H1 (cell line): Measurements from ENCODE around the gene ZDHHC11.
"Not testable (repeated sequence)": the region's sequence is repeated elsewhere in the genome, so short reads cannot be mapped to it uniquely, and the experiment has no call there.

Experiments
- ATF2 ChIP-seq: IDR thresholded peaks from 2 replicates; pipeline ENCODE4 v1.6.1; 2012; ENCODE audit warnings: low read length, inconsistent platforms
- EZH2 ChIP-seq: fragments of 200-600 bp; sonication (generic); IDR thresholded peaks from 2 replicates; pipeline ENCODE4 v1.7.1; 2012; ENCODE audit warnings: low read depth, mild to moderate bottlenecking, moderate library complexity, low read length, inconsistent platforms; ENCODE audit not compliant: severe bottlenecking
- HDAC6 ChIP-seq: IDR thresholded peaks from one replicate; pipeline ENCODE4 v1.7.1; 2012; ENCODE audit warnings: low read depth, mild to moderate bottlenecking, inconsistent platforms, low read length, moderate library complexity
- JUN ChIP-seq: IDR thresholded peaks from 2 replicates; pipeline ENCODE4 v1.6.1; 2011; ENCODE audit warnings: low read depth, mild to moderate bottlenecking, improper control_type of control experiment, low read length
- PHF8 ChIP-seq: fragments of 200-600 bp; sonication (generic); conservative IDR thresholded peaks from 2 replicates; pipeline ENCODE4 v1.7.1; 2012; ENCODE audit warnings: low read depth, mild to moderate bottlenecking, inconsistent platforms, low read length, moderate library complexity
- POLR2A ChIP-seq, 2 experiments: IDR thresholded peaks; 1 replicate in 1 of 2; 2 replicates in 1 of 2; pipeline ENCODE4 v1.6.1; 2011; ENCODE audit warnings: low read depth in 2 of 2, low read length in 2 of 2, mild to moderate bottlenecking in 2 of 2; ENCODE audit errors: control extremely low read depth in 1 of 2
- POLR2AphosphoS5 ChIP-seq: IDR thresholded peaks from 2 replicates; pipeline ENCODE4 v1.6.1; 2011; ENCODE audit warnings: low read depth, low read length
- RXRA ChIP-seq: IDR thresholded peaks from 2 replicates; pipeline ENCODE4 v1.6.1; 2011; ENCODE audit warnings: low read depth, mild to moderate bottlenecking, low read length, moderate library complexity; ENCODE audit not compliant: insufficient read depth
- TAF1 ChIP-seq: IDR thresholded peaks from 2 replicates; pipeline ENCODE4 v1.6.1; 2011; ENCODE audit warnings: mild to moderate bottlenecking, low read depth, low read length
- YY1 ChIP-seq: IDR thresholded peaks from 2 replicates; pipeline ENCODE4 v1.6.1; 2011; ENCODE audit warnings: low read depth, mild to moderate bottlenecking, low read length
- TF ChIP-seq, protein P1 (sequence below), 3 experiments: IDR thresholded peaks; 1 replicate in 2 of 3; 2 replicates in 1 of 3; pipeline versions ENCODE4 v1.5.1 to v1.6.1; 2011; ENCODE audit warnings: low read length in 3 of 3, mild to moderate bottlenecking in 3 of 3, inconsistent platforms in 2 of 3, low read depth in 1 of 3, moderate library complexity in 1 of 3; ENCODE audit not compliant: insufficient read depth in 1 of 3; ENCODE audit errors: control extremely low read depth in 1 of 3
- TF ChIP-seq, protein P2 (sequence below): IDR thresholded peaks from 2 replicates; pipeline ENCODE4 v1.6.1; 2011; ENCODE audit warnings: low read length, improper control_type of control experiment

GRCh38 chr5:837621-838121 is 13.1 kb downstream of the ZDHHC11 start:
- TF ChIP-seq, protein P1, sequence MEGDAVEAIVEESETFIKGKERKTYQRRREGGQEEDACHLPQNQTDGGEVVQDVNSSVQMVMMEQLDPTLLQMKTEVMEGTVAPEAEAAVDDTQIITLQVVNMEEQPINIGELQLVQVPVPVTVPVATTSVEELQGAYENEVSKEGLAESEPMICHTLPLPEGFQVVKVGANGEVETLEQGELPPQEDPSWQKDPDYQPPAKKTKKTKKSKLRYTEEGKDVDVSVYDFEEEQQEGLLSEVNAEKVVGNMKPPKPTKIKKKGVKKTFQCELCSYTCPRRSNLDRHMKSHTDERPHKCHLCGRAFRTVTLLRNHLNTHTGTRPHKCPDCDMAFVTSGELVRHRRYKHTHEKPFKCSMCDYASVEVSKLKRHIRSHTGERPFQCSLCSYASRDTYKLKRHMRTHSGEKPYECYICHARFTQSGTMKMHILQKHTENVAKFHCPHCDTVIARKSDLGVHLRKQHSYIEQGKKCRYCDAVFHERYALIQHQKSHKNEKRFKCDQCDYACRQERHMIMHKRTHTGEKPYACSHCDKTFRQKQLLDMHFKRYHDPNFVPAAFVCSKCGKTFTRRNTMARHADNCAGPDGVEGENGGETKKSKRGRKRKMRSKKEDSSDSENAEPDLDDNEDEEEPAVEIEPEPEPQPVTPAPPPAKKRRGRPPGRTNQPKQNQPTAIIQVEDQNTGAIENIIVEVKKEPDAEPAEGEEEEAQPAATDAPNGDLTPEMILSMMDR (IDR thresholded peaks at IDR 0.05; ENCODE audit: control extremely low read depth in 1 of 3, insufficient read depth in 1 of 3, low read depth in 1 of 3, low read length in 3 of 3): not testable (repeated sequence)
- TF ChIP-seq ATF2; POLR2AphosphoS5; JUN; EZH2; PHF8; RXRA; HDAC6; TAF1; POLR2A (IDR thresholded peaks at IDR 0.05; ENCODE audit: control extremely low read depth in 1 of 2, low read depth in 2 of 2, low read length in 2 of 2); YY1: not testable (repeated sequence)
- TF ChIP-seq, protein P2, sequence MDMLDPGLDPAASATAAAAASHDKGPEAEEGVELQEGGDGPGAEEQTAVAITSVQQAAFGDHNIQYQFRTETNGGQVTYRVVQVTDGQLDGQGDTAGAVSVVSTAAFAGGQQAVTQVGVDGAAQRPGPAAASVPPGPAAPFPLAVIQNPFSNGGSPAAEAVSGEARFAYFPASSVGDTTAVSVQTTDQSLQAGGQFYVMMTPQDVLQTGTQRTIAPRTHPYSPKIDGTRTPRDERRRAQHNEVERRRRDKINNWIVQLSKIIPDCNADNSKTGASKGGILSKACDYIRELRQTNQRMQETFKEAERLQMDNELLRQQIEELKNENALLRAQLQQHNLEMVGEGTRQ: not testable (repeated sequence)
